ENCODE measurements around the gene ARMH3. TPM values are rescaled to one million over a fixed set of nuclear protein-coding genes. Genes with fewer than 3 reads are reported as not detected.

ARMH3 gene
- total and polyA plus RNA-seq, 10 of the 15 experiments (the other 5 are each of a cell fraction or from before 2014, with no cell fraction given), result 13.0 to 33.0 (median 16.4) TPM

DNA sequence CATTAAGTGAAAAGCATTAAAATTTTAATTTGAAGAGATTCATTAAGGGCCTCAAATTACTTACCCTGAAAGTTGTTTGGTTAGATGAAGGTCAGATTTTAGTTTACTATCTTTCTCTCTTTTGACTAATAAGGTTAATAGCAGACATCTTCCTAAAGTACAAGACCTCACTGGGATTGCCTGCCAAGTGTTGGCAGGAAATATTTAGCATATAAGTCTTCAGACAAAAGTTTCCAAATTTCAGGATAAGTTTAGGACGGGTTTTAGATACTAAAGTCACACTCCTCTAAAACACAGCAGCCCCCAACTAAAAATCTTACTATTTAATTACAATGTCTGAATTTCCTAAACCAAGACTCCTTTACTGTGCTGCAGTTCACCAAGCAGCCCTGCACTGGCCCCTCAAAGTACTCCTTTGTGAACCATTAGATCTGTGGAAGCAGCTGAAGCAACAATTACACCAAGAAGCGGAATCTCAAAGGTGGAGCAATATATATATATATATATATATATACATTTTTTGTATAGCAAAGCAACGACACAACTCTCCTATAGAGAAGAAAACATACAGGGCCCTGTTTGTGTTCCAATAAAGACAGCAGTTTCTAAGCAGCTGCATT is 121.2 kb downstream of the ARMH3 start:
- Histone ChIP-seq H3K27me3 (replicated peaks in 1 of 2; ENCODE audit: control insufficient read depth in 2 of 2, insufficient read depth in 2 of 2, low read length in 1 of 2) (no peaks in the 10 kb centered on the region), H3K4me2 (ENCODE audit: control insufficient read depth, insufficient read depth) (no peak overlapping the region), H3K9ac (ENCODE audit: control insufficient read depth, insufficient read depth, low read length) (no peak overlapping the region), H3K4me1 (ENCODE audit: control insufficient read depth, insufficient read depth, low read length) (peaks cover 4% of the 10 kb centered on the region), H4K20me1 (ENCODE audit: control insufficient read depth, insufficient read depth) (no peaks in the 10 kb centered on the region), H2AFZ (ENCODE audit: control insufficient read depth, low read depth, low read length) (no peak overlapping the region), H3K79me2 (ENCODE audit: control insufficient read depth, insufficient read depth, low read length) (no peaks in the 10 kb centered on the region), H3K4me3 (no peak overlapping the region), H3K27ac (ENCODE audit: control insufficient read depth, insufficient read depth) (no peak overlapping the region), H3K9me3 (replicated peaks; ENCODE audit: control insufficient read depth, insufficient read depth, low read length) (no peaks in the 10 kb centered on the region), H3K36me3 (ENCODE audit: control insufficient read depth in 2 of 2, insufficient read depth in 2 of 2, low read length in 1 of 2) (peaks cover 0 to 2% of the 10 kb centered on the region in 2 experiments; a peak in 3 of 4 replicates)
- DNase-seq (ENCODE audit: low read depth, low spot score), result no peak
- no TSS peak for BruUV-seq (replicated peaks)
- intact Hi-C loops (cut with micrococcal nuclease; ENCODE audit: unreplicated experiment) (no loop called here), in situ Hi-C loops (cut with MboI) (no loop called here)
- 89% methylated on average over 3 of the region's 3 CpGs for WGBS (ENCODE audit: insufficient coverage, insufficient replicate concordance, low lambda C conversion rate, missing lambda C conversion rate)
- no peak for ATAC-seq
- CTCF ChIA-PET, result interaction anchor here (0.6 to 1.4 kb wide), 3 partner anchors 61 to 94 kb away, joined by 3 to 4 read pairs (median 3); no protein-coding TSS in a partner anchor
- POLR2A ChIA-PET, result interaction anchor here (1.0 kb wide), 1 partner anchor 10 kb away, joined by 3 read pairs; no protein-coding TSS in a partner anchor
- no peak for FAIRE-seq
- RAD21 ChIA-PET (ENCODE audit: unreplicated experiment), result interaction anchor here (1.5 kb wide), 1 partner anchor 32 kb away, joined by 4 read pairs; no protein-coding TSS in a partner anchor
- SMC1A ChIA-PET (ENCODE audit: uncharacterized antibody, unreplicated experiment), result interaction anchor here (0.9 to 1.9 kb wide), 8 partner anchors 13 to 76 kb away, joined by 3 to 6 read pairs (median 4); no protein-coding TSS in a partner anchor
- TF ChIP-seq CBX3 (IDR thresholded peaks at IDR 0.05; ENCODE audit: borderline replicate concordance, low read depth) (no peak), RFX5 (IDR thresholded peaks at IDR 0.05; ENCODE audit: low read depth, low read length) (no peak), ZNF24 (IDR thresholded peaks at IDR 0.05) (no peak), WRNIP1 (IDR thresholded peaks at IDR 0.05; ENCODE audit: borderline replicate concordance, low read depth, low read length) (no peak), SMC3 (IDR thresholded peaks at IDR 0.05; ENCODE audit: borderline replicate concordance, low read length) (no peak), LARP7 (IDR thresholded peaks at IDR 0.05) (no peak), EP300 (IDR thresholded peaks at IDR 0.05; ENCODE audit: borderline replicate concordance in 1 of 2, control insufficient read depth in 1 of 2, low read depth in 2 of 2, low read length in 2 of 2) (no peak), DPF2 (IDR thresholded peaks at IDR 0.05) (no peak), SRF (IDR thresholded peaks at IDR 0.05; ENCODE audit: low read depth in 2 of 2, low read length in 2 of 2) (no peak)
- TF ChIP-seq, protein P1, sequence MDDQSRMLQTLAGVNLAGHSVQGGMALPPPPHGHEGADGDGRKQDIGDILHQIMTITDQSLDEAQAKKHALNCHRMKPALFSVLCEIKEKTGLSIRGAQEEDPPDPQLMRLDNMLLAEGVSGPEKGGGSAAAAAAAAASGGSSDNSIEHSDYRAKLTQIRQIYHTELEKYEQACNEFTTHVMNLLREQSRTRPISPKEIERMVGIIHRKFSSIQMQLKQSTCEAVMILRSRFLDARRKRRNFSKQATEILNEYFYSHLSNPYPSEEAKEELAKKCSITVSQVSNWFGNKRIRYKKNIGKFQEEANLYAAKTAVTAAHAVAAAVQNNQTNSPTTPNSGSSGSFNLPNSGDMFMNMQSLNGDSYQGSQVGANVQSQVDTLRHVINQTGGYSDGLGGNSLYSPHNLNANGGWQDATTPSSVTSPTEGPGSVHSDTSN (IDR thresholded peaks at IDR 0.05; ENCODE audit: insufficient replicate concordance, low read depth, low read length), result no peak
- TF ChIP-seq, protein P2, sequence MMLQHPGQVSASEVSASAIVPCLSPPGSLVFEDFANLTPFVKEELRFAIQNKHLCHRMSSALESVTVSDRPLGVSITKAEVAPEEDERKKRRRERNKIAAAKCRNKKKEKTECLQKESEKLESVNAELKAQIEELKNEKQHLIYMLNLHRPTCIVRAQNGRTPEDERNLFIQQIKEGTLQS (IDR thresholded peaks at IDR 0.05; ENCODE audit: borderline replicate concordance, extremely low read depth, low read depth, low read length), result no peak
- TF ChIP-seq, protein P3, sequence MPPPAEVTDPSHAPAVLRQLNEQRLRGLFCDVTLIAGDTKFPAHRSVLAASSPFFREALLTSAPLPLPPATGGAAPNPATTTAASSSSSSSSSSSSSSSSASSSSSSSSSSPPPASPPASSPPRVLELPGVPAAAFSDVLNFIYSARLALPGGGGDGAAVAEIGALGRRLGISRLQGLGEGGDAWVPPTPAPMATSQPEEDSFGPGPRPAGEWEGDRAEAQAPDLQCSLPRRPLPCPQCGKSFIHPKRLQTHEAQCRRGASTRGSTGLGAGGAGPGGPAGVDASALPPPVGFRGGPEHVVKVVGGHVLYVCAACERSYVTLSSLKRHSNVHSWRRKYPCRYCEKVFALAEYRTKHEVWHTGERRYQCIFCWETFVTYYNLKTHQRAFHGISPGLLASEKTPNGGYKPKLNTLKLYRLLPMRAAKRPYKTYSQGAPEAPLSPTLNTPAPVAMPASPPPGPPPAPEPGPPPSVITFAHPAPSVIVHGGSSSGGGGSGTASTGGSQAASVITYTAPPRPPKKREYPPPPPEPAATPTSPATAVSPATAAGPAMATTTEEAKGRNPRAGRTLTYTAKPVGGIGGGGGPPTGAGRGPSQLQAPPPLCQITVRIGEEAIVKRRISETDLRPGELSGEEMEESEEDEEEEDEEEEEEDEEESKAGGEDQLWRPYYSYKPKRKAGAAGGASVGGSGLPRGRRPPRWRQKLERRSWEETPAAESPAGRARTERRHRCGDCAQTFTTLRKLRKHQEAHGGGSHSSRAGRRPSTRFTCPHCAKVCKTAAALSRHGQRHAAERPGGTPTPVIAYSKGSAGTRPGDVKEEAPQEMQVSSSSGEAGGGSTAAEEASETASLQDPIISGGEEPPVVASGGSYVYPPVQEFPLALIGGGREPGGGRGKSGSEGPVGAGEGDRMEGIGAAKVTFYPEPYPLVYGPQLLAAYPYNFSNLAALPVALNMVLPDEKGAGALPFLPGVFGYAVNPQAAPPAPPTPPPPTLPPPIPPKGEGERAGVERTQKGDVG (CRISPR knock-in tag; IDR thresholded peaks at IDR 0.05), result no peak
- TF ChIP-seq, protein P4, sequence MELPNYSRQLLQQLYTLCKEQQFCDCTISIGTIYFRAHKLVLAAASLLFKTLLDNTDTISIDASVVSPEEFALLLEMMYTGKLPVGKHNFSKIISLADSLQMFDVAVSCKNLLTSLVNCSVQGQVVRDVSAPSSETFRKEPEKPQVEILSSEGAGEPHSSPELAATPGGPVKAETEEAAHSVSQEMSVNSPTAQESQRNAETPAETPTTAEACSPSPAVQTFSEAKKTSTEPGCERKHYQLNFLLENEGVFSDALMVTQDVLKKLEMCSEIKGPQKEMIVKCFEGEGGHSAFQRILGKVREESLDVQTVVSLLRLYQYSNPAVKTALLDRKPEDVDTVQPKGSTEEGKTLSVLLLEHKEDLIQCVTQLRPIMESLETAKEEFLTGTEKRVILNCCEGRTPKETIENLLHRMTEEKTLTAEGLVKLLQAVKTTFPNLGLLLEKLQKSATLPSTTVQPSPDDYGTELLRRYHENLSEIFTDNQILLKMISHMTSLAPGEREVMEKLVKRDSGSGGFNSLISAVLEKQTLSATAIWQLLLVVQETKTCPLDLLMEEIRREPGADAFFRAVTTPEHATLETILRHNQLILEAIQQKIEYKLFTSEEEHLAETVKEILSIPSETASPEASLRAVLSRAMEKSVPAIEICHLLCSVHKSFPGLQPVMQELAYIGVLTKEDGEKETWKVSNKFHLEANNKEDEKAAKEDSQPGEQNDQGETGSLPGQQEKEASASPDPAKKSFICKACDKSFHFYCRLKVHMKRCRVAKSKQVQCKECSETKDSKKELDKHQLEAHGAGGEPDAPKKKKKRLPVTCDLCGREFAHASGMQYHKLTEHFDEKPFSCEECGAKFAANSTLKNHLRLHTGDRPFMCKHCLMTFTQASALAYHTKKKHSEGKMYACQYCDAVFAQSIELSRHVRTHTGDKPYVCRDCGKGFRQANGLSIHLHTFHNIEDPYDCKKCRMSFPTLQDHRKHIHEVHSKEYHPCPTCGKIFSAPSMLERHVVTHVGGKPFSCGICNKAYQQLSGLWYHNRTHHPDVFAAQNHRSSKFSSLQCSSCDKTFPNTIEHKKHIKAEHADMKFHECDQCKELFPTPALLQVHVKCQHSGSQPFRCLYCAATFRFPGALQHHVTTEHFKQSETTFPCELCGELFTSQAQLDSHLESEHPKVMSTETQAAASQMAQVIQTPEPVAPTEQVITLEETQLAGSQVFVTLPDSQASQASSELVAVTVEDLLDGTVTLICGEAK (IDR thresholded peaks at IDR 0.05; ENCODE audit: borderline replicate concordance), result no peak
